H9 (cell line): Measurements from ENCODE around the gene VPS29. TPM values are rescaled to one million over a fixed set of nuclear protein-coding genes. Genes with fewer than 3 reads are reported as not detected.
A peak's percentile ranks its signal among the peaks of the same experiment; 100 is the strongest.

Experiments
- DNase-seq: peaks from one replicate; pipeline ENCODE4 v3.0.0-alpha.2; 2017
- H2AFZ ChIP-seq: one replicate; pipeline ENCODE4 v1.6.1; 2013; ENCODE audit warnings: mild to moderate bottlenecking, low read length, control low read depth, moderate library complexity
- H2AK5ac ChIP-seq: 2 replicates; pipeline ENCODE4 v1.6.1; 2013; ENCODE audit warnings: low read length, control low read depth, mixed read lengths; ENCODE audit not compliant: insufficient read length
- H2BK120ac ChIP-seq: one replicate; pipeline ENCODE4 v1.6.1; 2013; ENCODE audit warnings: low read depth, mild to moderate bottlenecking, low read length, control low read depth, inconsistent platforms; ENCODE audit not compliant: poor library complexity, severe bottlenecking
- H2BK12ac ChIP-seq: 2 replicates; pipeline ENCODE4 v1.6.1; 2013; ENCODE audit warnings: low read length, control low read depth, mixed read lengths, low read depth; ENCODE audit not compliant: insufficient read length
- H2BK15ac ChIP-seq: 2 replicates; pipeline ENCODE4 v1.6.1; 2013; ENCODE audit warnings: low read depth, low read length, control low read depth
- H2BK20ac ChIP-seq: one replicate; pipeline ENCODE4 v1.6.1; 2013; ENCODE audit warnings: low read depth, mild to moderate bottlenecking, low read length, control low read depth, inconsistent platforms; ENCODE audit not compliant: poor library complexity, severe bottlenecking
- H2BK5ac ChIP-seq: 2 replicates; pipeline ENCODE4 v1.6.1; 2013; ENCODE audit warnings: low read length, control low read depth, mixed read lengths; ENCODE audit not compliant: insufficient read length
- H3K14ac ChIP-seq: 2 replicates; pipeline ENCODE4 v1.6.1; 2013; ENCODE audit warnings: low read length, control low read depth; ENCODE audit not compliant: insufficient read depth
- H3K18ac ChIP-seq: 2 replicates; pipeline ENCODE4 v1.6.1; 2013; ENCODE audit warnings: low read depth, mild to moderate bottlenecking, mixed read lengths, low read length, control low read depth; ENCODE audit not compliant: insufficient read length
- H3K23ac ChIP-seq: 2 replicates; pipeline ENCODE4 v1.6.1; 2013; ENCODE audit warnings: low read length, control low read depth, mixed read lengths, low read depth; ENCODE audit not compliant: insufficient read length
- H3K23me2 ChIP-seq: 2 replicates; pipeline ENCODE4 v1.6.1; 2013; ENCODE audit warnings: low read depth, mild to moderate bottlenecking, mixed read lengths, low read length, control low read depth; ENCODE audit not compliant: insufficient read length, poor library complexity, severe bottlenecking
- H3K27ac ChIP-seq: 2 replicates; pipeline ENCODE4 v1.5.1; 2013; ENCODE audit warnings: low read length, control low read depth, mixed read lengths, low read depth; ENCODE audit not compliant: insufficient read length
- H3K27me3 ChIP-seq: 2 replicates; pipeline ENCODE4 v1.6.1; 2013; ENCODE audit warnings: low read length, control low read depth, inconsistent platforms; ENCODE audit not compliant: insufficient read depth
- H3K4ac ChIP-seq: 2 replicates; pipeline ENCODE4 v1.6.1; 2013; ENCODE audit warnings: low read depth, mild to moderate bottlenecking, control low read depth, inconsistent platforms, low read length, moderate library complexity
- H3K4me1 ChIP-seq: 2 replicates; pipeline ENCODE4 v1.6.1; 2013; ENCODE audit warnings: low read length, control low read depth, inconsistent platforms; ENCODE audit not compliant: insufficient read depth
- H3K4me2 ChIP-seq: 2 replicates; pipeline ENCODE4 v1.6.1; 2013; ENCODE audit warnings: low read length, control low read depth, mixed read lengths; ENCODE audit not compliant: insufficient read length, insufficient read depth
- H3K56ac ChIP-seq: 2 replicates; pipeline ENCODE4 v1.6.1; 2013; ENCODE audit warnings: low read depth, mild to moderate bottlenecking, mixed read lengths, low read length, control low read depth; ENCODE audit not compliant: insufficient read length
- H3K79me1 ChIP-seq: 2 replicates; pipeline ENCODE4 v1.6.1; 2013; ENCODE audit warnings: low read depth, mild to moderate bottlenecking, moderate library complexity, low read length, control low read depth, inconsistent platforms; ENCODE audit not compliant: insufficient read depth, poor library complexity, severe bottlenecking
- H3K79me2 ChIP-seq: 2 replicates; pipeline ENCODE4 v1.6.1; 2013; ENCODE audit warnings: low read length, control low read depth, inconsistent platforms; ENCODE audit not compliant: insufficient read depth
- H3K9ac ChIP-seq: 2 replicates; pipeline ENCODE4 v1.6.1; 2013; ENCODE audit warnings: low read length, control low read depth, mixed read lengths; ENCODE audit not compliant: insufficient read length; ENCODE audit errors: extremely low read depth
- H3K9me3 ChIP-seq: one replicate; pipeline ENCODE4 v1.6.1; 2013; ENCODE audit warnings: low read depth, low read length, inconsistent platforms; ENCODE audit not compliant: control insufficient read depth
- H3T11ph ChIP-seq: one replicate; pipeline ENCODE4 v1.6.1; 2013; ENCODE audit warnings: mild to moderate bottlenecking, low read length, control low read depth, inconsistent platforms
- H4K20me1 ChIP-seq: one replicate; pipeline ENCODE4 v1.6.1; 2013; ENCODE audit not compliant: control insufficient read depth, insufficient read length, insufficient read depth
- H4K5ac ChIP-seq: 2 replicates; pipeline ENCODE4 v1.6.1; 2013; ENCODE audit warnings: low read depth, mild to moderate bottlenecking, mixed read lengths, low read length, control low read depth; ENCODE audit not compliant: insufficient read length
- H4K8ac ChIP-seq: replicated peaks from 2 replicates; pipeline ENCODE4 v1.6.1; 2013; ENCODE audit warnings: low read length, control low read depth, mixed read lengths, low read depth; ENCODE audit not compliant: insufficient read length
- H4K91ac ChIP-seq: 2 replicates; pipeline ENCODE4 v1.6.1; 2013; ENCODE audit warnings: low read depth, mild to moderate bottlenecking, moderate library complexity, mixed read lengths, low read length, control low read depth; ENCODE audit not compliant: insufficient read length
- H3K27ac Mint-ChIP-seq, 3 experiments: 2 replicates in 2 of 3; 3 replicates in 1 of 3; pipeline ENCODE4 v1.8.0; 2020 to 2021; ENCODE audit warnings: mixed read lengths in 3 of 3, mild to moderate bottlenecking in 1 of 3, moderate library complexity in 1 of 3
- H3K27me3 Mint-ChIP-seq: 2 replicates; pipeline ENCODE4 v1.8.0; 2021; ENCODE audit warnings: low read depth, mild to moderate bottlenecking, moderate library complexity, mixed read lengths
- H3K36me3 Mint-ChIP-seq, 3 experiments: 2 replicates in 2 of 3; 3 replicates in 1 of 3; pipeline ENCODE4 v1.8.0; 2020 to 2021; ENCODE audit warnings: low read depth in 3 of 3, mixed read lengths in 3 of 3; ENCODE audit not compliant: insufficient read depth in 1 of 3
- H3K4me1 Mint-ChIP-seq, 2 experiments: 2 replicates each; pipeline ENCODE4 v1.8.0; 2020; ENCODE audit warnings: mixed read lengths in 2 of 2
- H3K4me3 Mint-ChIP-seq, 2 experiments: 2 replicates in 1 of 2; 3 replicates in 1 of 2; pipeline ENCODE4 v1.8.0; 2020 to 2021; ENCODE audit warnings: mild to moderate bottlenecking in 2 of 2, mixed read lengths in 2 of 2, moderate library complexity in 1 of 2
- H3K9me3 Mint-ChIP-seq, 2 experiments: 2 replicates in 1 of 2; 3 replicates in 1 of 2; pipeline ENCODE4 v1.8.0; 2020; ENCODE audit warnings: mild to moderate bottlenecking in 2 of 2, mixed read lengths in 2 of 2, moderate library complexity in 1 of 2
- CTCF ChIP-seq: fragments of 200-600 bp; sonication (generic); conservative IDR thresholded peaks from 3 replicates; pipeline ENCODE4 v1.8.0; 2021; ENCODE audit warnings: antibody characterized with exemption, mild to moderate bottlenecking
- WGBS: extraction: QIAGEN DNeasy Blood & Tissue Kit; methylation state at CpG from one replicate; pipeline ENCODE4 v1.1.7; 2013; ENCODE audit warnings: missing lambda C conversion rate, low lambda C conversion rate, mixed read lengths; ENCODE audit not compliant: insufficient read length; ENCODE audit errors: extremely low coverage; 5-methylcytosine and 5-hydroxymethylcytosine counted together
- total RNA-seq: library from RNA; stranded (reverse); gene quantifications from 2 replicates; pipeline ENCODE4 v1.2.1, GENCODE V29; 2021

The VPS29 gene
- total RNA-seq, 1 experiment from 2014 or later: 81.5 TPM

- Histone ChIP-seq H4K20me1 (no peaks in the 10 kb centered on the region), H3K4me1 (no peaks in the 10 kb centered on the region), H3K23ac (no peak overlapping the region), H2BK20ac (no peak overlapping the region), H3K79me2 (no peaks in the 10 kb centered on the region), H3K27me3 (peaks cover 5% of the 10 kb centered on the region; the same call in 1 of the 2 replicates), H2BK12ac (no peak overlapping the region), H3K4ac (no peak overlapping the region), H3K9ac (no peak overlapping the region), H3K4me2 (no peak overlapping the region), H4K8ac (no peak overlapping the region), H2BK5ac (no peak overlapping the region), H3K14ac (no peak overlapping the region), H4K91ac (no peak overlapping the region), H2AK5ac (no peak overlapping the region), H3K18ac (no peak overlapping the region), H2AFZ (no peak overlapping the region), H2BK120ac (no peak overlapping the region), H3K56ac (no peak overlapping the region), H3K79me1 (no peaks in the 10 kb centered on the region), H4K5ac (no peak overlapping the region), H3K27ac (no peak overlapping the region), H3K23me2 (no peaks in the 10 kb centered on the region), H2BK15ac (no peak overlapping the region), H3K9me3 (no peaks in the 10 kb centered on the region), H3T11ph (no peak overlapping the region)
- no CpG with 5 or more reads among the region's 4 CpGs for WGBS
- Mint-ChIP-seq H3K4me3 (peak overlapping the region in 1 of 2 experiments; percentile 21; a peak in 2 of 5 replicates), H3K36me3 (peaks cover 14 to 34% (median 23%) of the 10 kb centered on the region in 3 experiments), H3K27ac (peak overlapping the region; percentile 50 to 76 (median 73); a peak in 4 of 7 replicates), H3K27me3 (peaks cover 17% of the 10 kb centered on the region), H3K9me3 (peaks cover 10 to 11% of the 10 kb centered on the region in 2 experiments), H3K4me1 (peaks cover 4 to 5% of the 10 kb centered on the region in 2 experiments; a peak in 3 of 4 replicates)
- DNase-seq: no peak
- no peak for TF ChIP-seq CTCF
Observed at GRCh38 chr12:110498984-110499706, 2.8 kb downstream of the VPS29 start.
